Activated B cell treated with CpG ODN at 0.5 μM for 24 hours (primary cell): ENCODE results near the gene AP5B1. TPM values are rescaled to one million over a fixed set of nuclear protein-coding genes. Genes with fewer than 3 reads are reported as not detected.
"Not testable (repeated sequence)": the region's sequence is repeated elsewhere in the genome, so short reads cannot be mapped to it uniquely, and the experiment has no call there.

Experiments
- ATAC-seq: fragments of 200-7000 bp; cut with Tn5 transposase; one replicate; pipeline ENCODE4 v1.10.0; 2021; ENCODE audit warnings: low read depth, mild to moderate bottlenecking, moderate library complexity
- CTCF ChIA-PET: fragments of 350-600 bp; sonication (Branson Sonifier 250); formaldehyde crosslinking; loops from one replicate; lab custom pipeline; 2021; ENCODE audit warnings: antibody characterized with exemption; lab: Charles Lee
- POLR2A ChIA-PET: fragments of 350-600 bp; sonication (Branson Sonifier 250); formaldehyde crosslinking; loops from one replicate; lab custom pipeline; 2021; ENCODE audit warnings: antibody characterized with exemption; lab: Charles Lee
- DNase-seq: peaks from one replicate; pipeline ENCODE4 v3.0.0; 2022
- H3K27ac Mint-ChIP-seq: one replicate; pipeline ENCODE4 v1.8.0; 2020; ENCODE audit warnings: mixed read lengths
- H3K27me3 Mint-ChIP-seq: one replicate; pipeline ENCODE4 v1.8.0; 2021; ENCODE audit warnings: mixed read lengths
- H3K36me3 Mint-ChIP-seq: one replicate; pipeline ENCODE4 v1.8.0; 2021; ENCODE audit warnings: low read depth, mixed read lengths
- H3K4me1 Mint-ChIP-seq: one replicate; pipeline ENCODE4 v1.8.0; 2021; ENCODE audit warnings: mixed read lengths
- H3K4me3 Mint-ChIP-seq: one replicate; pipeline ENCODE4 v1.8.0; 2020; ENCODE audit warnings: mild to moderate bottlenecking, mixed read lengths
- H3K9me3 Mint-ChIP-seq: one replicate; pipeline ENCODE4 v1.8.0; 2020; ENCODE audit warnings: mixed read lengths
- intact Hi-C: fragments of 100-400 bp; cut with micrococcal nuclease; formaldehyde crosslinking; loops from one replicate; pipeline ENCODE4 v1.15.1; 2024
- total RNA-seq: library from RNA; stranded (reverse); gene quantifications from 2 replicates; pipeline ENCODE4 v1.2.3, GENCODE V29; 2022
- TF ChIP-seq, protein P1 (sequence below): fragments of 200-600 bp; IDR thresholded peaks from one replicate; pipeline ENCODE4 v1.8.0; 2022; ENCODE audit warnings: antibody characterized with exemption, mild to moderate bottlenecking

AP5B1 gene
- total RNA-seq, 1 donor from 2014 or later: 20.9 TPM

DNA sequence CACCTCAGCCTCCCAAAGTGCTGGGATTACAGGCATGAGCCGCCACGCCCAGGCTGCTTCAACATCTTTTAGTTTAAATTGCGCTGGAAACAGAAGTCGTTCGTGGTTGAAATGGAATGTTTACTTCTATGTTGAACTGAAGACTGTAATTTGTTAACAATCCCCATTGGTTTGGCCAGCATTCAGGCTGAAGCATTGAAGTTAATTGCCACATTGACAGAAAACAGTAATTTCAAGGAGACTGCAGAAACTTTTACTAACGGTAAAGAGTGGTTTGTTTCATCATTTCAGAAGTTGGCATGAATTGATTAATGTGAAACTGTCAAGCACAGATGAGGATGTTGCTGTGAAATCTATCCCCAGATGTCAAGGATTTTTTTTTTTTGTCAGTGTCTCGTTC is 14.2 kb downstream of the AP5B1 start:
- no peaks in the 10 kb centered on the region for H3K27me3 Mint-ChIP-seq
- H3K36me3 Mint-ChIP-seq: no peaks in the 10 kb centered on the region
- ATAC-seq (no peak), DNase-seq (no peak)
- peaks cover 3% of the 10 kb centered on the region for H3K4me1 Mint-ChIP-seq
- intact Hi-C loops: no loop called here
- H3K4me3 Mint-ChIP-seq: no peak overlapping the region
- no peaks in the 10 kb centered on the region for H3K9me3 Mint-ChIP-seq
- ChIA-PET CTCF (interaction anchor here (0.9 kb wide), 1 partner anchor 10 kb away, joined by 3 read pairs; no protein-coding TSS in a partner anchor), POLR2A (no interaction called here)
- H3K27ac Mint-ChIP-seq: no peak overlapping the region
- TF ChIP-seq, protein P1, sequence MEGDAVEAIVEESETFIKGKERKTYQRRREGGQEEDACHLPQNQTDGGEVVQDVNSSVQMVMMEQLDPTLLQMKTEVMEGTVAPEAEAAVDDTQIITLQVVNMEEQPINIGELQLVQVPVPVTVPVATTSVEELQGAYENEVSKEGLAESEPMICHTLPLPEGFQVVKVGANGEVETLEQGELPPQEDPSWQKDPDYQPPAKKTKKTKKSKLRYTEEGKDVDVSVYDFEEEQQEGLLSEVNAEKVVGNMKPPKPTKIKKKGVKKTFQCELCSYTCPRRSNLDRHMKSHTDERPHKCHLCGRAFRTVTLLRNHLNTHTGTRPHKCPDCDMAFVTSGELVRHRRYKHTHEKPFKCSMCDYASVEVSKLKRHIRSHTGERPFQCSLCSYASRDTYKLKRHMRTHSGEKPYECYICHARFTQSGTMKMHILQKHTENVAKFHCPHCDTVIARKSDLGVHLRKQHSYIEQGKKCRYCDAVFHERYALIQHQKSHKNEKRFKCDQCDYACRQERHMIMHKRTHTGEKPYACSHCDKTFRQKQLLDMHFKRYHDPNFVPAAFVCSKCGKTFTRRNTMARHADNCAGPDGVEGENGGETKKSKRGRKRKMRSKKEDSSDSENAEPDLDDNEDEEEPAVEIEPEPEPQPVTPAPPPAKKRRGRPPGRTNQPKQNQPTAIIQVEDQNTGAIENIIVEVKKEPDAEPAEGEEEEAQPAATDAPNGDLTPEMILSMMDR: no peak

DNA sequence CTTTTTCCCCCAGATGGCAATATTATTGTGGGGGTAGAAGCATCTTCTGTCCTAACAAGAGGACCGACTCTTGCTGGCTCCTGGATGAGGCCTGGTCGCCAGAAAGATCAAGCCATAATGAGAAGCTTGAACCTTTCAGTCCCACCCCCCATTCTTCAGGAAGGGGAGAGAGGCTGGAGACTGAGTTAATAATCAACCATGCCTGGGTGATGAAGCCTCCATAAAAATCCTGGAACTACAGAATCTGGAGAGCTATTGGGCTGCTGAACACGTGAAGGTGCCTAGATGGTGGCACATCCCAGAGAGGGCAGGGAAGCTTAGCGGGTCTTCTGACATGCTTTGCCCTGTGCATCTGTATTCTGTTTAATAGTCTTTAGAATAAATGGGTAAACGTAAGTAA is 16.3 kb downstream of the AP5B1 start:
- ATAC-seq: no peak
- H3K4me3 Mint-ChIP-seq: no peak overlapping the region
- POLR2A ChIA-PET: no interaction called here

DNA sequence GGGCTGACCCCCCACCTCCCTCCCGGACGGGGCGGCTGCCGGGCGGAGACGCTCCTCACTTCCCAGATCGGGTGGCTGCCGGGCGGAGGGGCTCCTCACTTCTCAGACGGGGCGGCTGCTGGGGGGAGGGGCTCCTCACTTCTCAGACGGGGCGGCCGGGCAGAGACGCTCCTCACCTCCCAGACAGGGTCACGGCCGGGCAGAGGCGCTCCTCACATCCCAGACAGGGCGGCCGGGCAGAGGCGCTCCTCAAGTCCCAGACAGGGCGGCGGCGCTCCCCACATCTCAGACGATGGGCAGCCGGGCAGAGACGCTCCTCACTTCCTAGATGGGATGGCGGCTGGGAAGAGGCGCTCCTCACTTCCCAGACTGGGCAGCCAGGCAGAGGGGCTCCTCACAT is 18.0 kb downstream of the AP5B1 start:
- H3K36me3 Mint-ChIP-seq, H3K9me3 Mint-ChIP-seq, H3K27me3 Mint-ChIP-seq, H3K27ac Mint-ChIP-seq, intact Hi-C loops, POLR2A ChIA-PET, ATAC-seq, CTCF ChIA-PET, H3K4me1 Mint-ChIP-seq, DNase-seq, H3K4me3 Mint-ChIP-seq: not testable (repeated sequence)

More for the DNA sequence above, 16.3 kb downstream of the AP5B1 start:
- Mint-ChIP-seq H3K27ac (no peak overlapping the region), H3K27me3 (peaks cover 5% of the 10 kb centered on the region), H3K36me3 (no peaks in the 10 kb centered on the region), H3K4me1 (no peaks in the 10 kb centered on the region), H3K9me3 (no peaks in the 10 kb centered on the region)
- no peak for DNase-seq
- intact Hi-C loops: no loop called here
- TF ChIP-seq, protein P1: no peak
- CTCF ChIA-PET: no interaction called here

DNA sequence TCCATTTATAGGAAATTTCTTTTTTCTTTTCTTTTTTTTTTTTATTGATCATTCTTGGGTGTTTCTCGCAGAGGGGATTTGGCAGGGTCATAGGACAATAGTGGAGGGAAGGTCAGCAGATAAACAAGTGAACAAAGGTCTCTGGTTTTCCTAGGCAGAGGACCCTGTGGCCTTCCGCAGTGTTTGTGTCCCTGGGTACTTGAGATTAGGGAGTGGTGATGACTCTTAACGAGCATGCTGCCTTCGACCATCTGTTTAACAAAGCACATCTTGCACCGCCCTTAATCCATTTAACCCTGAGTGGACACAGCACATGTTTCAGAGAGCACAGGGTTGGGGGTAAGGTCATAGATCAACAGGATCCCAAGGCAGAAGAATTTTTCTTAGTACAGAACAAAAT is 18.6 kb downstream of the AP5B1 start:
- ATAC-seq, H3K36me3 Mint-ChIP-seq, H3K4me1 Mint-ChIP-seq, intact Hi-C loops, H3K4me3 Mint-ChIP-seq, CTCF ChIA-PET, DNase-seq, H3K9me3 Mint-ChIP-seq, POLR2A ChIA-PET, H3K27ac Mint-ChIP-seq: not testable (repeated sequence)
- H3K27me3 Mint-ChIP-seq: peaks cover 15% of the 10 kb centered on the region

DNA sequence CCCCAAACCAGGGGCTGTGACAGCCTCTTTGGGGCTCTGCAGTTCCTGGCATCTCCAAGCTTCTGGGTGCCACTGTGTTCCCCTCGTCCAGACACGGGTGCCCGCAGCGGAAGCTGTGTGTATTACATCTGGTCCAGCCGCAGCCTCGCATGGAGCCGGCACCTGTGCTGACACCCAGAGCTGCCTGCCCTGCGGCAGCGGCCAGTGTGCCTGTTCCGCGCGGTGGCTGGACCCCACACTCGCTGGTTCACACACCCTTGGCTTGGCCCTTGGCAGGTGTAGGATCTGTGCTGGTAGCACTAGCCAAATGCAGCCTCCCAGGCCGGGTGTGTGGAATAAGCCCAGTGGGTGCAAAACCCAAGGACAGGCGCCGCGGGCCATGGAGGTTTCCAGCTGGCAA is 35.7 kb downstream of the AP5B1 start:
- DNase-seq (no peak), ATAC-seq (no peak)
- intact Hi-C loops: no loop called here
- POLR2A ChIA-PET: no interaction called here
- CTCF ChIA-PET: no interaction called here
- Mint-ChIP-seq H3K27me3 (peaks cover 4% of the 10 kb centered on the region), H3K4me1 (peaks cover 6% of the 10 kb centered on the region), H3K27ac (no peak overlapping the region), H3K4me3 (no peak overlapping the region), H3K9me3 (no peaks in the 10 kb centered on the region), H3K36me3 (no peaks in the 10 kb centered on the region)
- TF ChIP-seq, protein P1: no peak

DNA sequence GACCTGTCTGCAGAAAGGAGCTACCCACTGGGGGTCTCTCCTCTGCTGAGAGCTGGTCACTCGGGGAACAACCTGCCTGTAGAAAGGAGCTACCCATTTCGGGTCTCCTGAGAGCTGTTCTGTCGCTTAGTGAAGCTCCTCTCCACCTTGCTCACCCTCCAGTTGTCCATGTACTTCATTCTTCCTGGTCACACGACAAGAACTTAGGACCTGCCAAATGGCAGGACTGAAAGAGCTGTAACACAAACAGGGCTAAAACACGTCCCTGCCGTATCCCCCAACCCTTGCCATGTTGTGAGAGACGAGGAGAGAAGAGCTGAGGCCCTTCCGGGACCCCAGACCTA is 36.1 kb downstream of the AP5B1 start:
- H3K9me3 Mint-ChIP-seq: no peaks in the 10 kb centered on the region
- DNase-seq (no peak), ATAC-seq (no peak)
- H3K4me3 Mint-ChIP-seq: no peak overlapping the region
- intact Hi-C loops: no loop called here
- H3K27ac Mint-ChIP-seq: no peak overlapping the region
- TF ChIP-seq, protein P1: no peak
- ChIA-PET POLR2A (interaction anchor here (0.6 kb wide), 1 partner anchor 61 kb away, joined by 3 read pairs; no protein-coding TSS in a partner anchor), CTCF (no interaction called here)
- H3K36me3 Mint-ChIP-seq: no peaks in the 10 kb centered on the region
- peaks cover 4% of the 10 kb centered on the region for H3K27me3 Mint-ChIP-seq
- H3K4me1 Mint-ChIP-seq: peaks cover 6% of the 10 kb centered on the region
